Activated CD8-positive, alpha-beta memory T cell treated with anti-CD3 and anti-CD28 coated beads, Interleukin-2, amount 50 U/mL, for 24 hours (primary cell): ENCODE results near the gene SRMS.
A peak's percentile ranks its signal among the peaks of the same experiment; 100 is the strongest.

Experiments used
- DNase-seq: peaks from one replicate; pipeline ENCODE4 v3.0.0-alpha.2; 2020; ENCODE audit errors: extremely low read depth

The SRMS gene

DNA sequence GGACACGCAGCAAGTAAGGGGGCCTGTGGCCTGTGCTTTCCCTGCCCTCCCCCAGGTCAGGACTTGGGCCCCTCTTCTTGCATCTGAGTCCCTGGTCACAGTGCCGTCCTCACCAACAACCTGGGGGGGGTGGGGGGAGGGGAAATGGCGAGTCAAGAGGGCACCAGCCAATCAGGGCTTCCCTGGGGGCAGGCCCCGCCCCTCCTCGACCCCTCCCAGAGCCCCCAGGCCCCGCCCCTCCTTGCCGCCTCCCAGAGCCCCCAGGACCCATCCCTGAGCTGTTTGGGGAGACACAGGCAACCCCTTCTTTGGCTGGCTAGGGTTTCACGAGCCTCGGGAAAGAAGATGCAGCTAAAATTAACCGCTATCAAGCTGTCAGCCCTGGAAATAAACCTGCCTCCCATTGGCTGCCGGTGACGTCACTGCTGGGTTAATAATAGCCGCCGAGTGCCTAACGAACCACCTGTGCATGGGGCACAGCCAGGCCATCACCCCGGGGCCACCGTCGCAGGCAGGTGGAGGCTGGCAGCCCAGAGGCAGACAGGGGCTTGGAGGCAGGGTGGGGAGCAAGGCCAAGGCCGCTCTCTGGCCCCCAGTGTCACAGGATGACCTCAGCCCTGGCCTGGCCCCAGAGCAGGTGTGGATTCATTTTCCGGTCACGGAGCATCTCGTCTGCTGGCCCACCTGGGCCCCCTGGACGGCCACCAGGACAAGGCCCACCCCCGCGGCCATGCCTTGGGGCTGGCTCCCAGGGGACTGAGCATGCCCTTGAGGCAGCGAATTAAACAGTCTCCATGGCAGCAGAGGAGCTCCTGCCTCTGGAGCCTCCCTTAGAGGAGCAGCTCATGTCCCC, 45.5 kb downstream of the SRMS start:
- no peak for DNase-seq

DNA sequence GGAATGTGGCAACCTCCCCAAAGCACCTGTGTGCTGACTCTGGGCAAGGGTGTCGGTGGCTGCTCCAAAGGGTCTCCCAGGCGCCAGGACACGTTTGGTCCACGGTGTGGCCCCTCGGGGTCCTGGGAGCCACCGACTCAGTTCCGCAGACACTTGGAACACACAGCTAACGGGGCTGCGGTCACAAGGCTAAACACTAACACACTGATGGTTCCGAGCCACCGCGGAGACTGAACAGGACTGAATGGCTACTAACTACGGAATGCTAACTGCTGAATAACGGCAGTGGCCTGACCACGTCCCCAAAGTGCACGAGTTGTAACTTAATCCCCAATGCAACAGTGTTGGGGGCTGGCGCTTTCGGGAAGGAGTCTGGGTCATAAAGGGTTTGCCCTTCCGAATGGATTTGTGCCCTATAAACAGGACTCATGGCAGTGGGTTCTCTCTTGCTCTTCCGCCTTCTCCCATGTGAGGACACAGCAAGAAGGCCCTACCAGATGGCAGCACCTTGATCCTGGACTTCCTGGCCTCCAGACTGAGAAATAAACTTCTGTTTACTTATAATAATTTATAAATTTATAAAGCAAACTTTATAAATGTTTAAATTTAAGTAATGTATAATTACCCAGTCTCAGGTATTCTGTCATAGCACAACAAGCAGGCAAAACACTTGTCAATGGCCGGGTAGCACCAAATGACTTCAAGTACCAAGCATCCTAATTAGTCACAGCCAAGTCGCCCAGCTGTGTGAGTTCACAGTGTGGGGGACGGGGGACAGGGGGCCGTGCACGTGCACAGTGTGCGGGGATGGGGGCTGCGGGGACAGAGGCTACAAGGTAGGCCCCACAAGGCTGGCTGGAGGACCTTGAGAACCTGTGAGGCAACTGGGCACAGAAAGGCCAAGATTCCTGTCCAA, 46.4 kb downstream of the SRMS start:
- no peak for DNase-seq

DNA sequence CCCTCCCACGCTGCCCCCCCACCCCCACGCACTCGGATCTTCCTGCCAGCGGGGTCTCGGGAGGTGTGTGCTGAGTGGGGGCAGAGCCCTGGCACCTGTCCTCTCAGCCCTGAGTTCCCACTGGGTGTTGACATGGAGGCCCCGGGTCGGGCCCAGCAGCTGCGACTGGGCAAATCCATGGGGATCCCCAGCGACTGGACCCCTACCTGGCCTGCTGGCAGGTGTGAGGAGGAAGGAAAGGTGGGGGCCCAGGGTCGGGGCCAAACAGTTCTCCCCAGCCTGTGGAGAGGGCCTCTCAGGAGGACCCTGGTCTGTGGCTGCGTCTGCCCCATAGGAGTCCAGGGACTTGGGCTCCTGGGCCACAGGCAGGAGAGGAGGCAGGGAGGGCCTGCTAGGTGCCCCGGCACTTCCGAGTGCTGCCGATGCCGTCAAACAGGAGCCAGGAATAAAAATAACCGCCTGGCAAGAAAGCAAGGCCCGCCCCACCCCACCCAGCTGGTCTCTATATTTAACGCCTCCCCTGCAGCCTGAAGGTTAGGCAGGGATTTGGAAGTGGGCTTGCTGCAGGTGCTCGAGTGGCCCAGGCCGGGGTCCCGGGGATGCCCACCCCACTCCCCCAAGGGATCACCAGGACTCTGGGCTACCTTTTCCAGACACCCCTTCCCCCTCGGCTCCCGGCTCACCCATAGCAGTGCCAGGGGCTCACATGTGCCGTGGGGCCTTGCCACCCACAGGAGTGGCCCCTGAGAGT, 47.2 kb downstream of the SRMS start:
- DNase-seq, result no peak

DNA sequence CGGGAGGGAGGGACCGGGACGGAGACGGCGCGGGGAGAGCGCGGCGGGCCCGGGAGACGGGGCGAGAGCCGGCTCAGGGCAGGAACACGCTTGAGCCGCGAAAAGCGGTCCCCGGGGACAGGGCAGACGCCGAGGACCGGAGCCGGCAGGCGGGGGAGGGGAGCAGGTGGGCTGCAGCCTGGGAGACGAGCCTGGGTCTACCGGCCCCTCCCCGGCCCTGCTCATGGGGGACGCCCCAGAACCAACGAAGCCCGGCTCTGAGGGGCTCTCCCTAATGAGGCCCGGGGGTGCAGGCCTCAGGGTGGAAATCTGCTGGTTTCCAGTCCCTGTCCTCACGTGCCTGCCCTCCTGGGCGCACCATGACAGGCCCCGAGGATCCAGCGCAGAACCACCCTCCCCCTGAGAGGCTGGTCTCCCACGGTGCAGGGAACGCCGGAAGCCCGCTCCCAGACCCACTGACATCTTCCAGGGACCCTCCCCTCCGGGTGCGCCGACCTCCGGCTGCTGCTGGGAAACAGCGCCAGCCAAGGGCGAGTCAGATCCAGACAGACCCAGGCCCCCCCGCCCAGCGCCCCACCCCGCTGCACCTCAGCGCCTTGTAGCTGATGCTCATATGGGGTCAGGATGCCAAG, 48.1 kb downstream of the SRMS start:
- no peak for DNase-seq

DNA sequence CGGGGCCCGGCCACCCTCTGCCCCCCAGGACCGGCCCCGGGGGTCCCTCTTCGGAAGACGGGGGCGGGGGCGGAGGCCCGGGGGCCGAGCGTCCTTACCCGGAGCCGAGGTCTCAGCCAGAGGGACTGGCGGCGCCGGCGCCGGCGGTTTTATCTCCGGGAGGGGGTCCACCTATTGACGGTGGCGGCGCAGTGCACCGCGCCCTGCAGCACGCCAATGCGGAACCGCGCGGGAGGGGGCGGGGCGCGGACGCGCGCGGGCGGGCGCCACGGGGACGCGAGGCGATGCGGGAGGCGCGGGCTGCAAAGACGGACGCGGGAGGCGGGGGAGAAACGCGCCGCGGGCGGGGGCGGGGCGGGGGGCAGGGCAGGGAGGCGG, 48.6 kb downstream of the SRMS start, which contains the start of gene EEF1A2:
Gene EEF1A2 (minus strand): TSS at position 124 of the 378 bp plus-strand sequence. CDS start 1,320 bp downstream, outside the sequence.
- no peak for DNase-seq

DNA sequence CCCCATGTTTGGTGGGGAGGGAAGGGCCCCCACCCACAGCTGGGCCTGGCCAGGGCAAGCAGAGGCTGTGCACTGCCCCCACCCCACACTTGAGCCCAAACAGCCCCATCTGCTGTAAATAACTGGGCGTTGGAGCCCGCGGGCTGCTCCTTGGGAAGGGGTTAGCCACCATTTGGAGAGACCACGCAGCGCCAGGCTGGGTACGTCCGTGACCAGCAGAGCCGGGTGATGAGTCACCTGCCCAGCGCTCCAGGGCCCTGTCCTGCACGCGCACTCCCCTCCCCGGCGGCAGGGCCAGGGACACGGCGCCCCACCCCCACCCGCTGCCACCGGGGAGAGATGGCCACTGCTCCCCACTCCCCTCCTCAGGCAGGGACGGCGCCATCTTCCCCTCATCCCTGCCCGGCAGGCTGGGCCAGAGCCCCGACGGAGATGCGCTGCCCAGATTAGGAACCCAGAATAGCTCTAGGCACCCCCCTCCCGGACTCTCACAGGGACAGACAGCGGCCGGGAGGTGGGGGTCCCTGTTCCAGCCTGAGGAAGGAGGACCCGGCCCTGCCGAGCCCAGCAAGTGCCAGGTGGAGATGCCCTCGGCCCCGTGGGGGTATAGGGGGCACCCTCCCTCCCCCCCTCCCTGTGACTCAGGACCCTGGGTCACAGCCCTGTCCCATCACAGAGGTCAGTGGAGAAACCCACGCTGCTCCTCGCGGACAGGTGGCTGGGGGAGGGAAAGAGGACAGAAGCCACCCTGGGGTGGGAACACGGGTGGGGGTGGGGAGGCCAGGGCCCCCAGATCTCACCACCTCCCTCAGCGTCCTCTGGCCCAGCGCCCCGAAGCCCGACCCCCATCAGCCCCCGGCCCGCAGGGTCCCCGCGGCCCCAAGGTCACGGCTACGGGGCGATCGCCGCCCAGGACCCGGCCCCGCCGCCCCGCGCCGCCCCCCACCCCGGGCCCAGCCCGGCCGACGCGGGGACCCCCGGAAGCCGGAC, 49.3 kb downstream of the SRMS start:
- DNase-seq, result no peak

DNA sequence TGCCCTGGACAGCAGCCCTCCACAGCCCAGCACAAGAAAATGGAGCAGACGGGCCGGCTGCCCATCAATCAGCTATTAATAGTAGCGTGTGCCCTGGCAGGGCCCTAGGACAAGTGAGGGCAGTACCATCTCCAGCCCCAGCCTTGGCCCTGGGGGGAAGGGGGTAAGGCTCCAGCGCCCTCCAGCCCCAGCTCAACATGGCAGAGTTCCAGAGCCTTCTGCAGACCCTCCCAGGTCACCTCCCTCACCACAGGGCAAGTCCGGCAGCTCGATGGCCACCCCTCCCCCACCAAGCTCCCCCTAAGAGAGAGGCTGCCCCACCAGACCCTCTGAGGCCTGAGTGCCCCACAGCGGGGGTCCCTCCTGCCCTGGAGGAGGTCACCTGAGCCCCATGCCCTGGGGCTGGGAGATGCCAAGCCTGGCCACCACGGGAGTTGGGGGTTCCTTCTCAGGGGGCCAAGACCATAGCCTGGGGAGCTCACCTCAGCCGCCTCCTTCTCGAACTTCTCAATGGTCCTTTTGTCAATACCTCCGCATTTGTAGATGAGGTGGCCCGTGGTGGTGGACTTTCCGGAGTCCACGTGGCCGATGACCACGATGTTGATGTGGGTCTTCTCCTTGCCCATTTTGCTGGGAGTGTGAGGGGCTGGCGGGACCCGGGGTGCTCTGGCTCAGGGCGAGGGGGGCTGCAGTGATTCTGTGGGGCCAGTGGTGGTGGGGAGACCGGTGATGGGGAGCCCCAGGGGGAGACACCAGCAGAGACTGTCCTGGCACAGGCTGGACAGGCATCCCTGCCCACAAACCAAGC, 50.2 kb downstream of the SRMS start:
- no peak for DNase-seq

DNA sequence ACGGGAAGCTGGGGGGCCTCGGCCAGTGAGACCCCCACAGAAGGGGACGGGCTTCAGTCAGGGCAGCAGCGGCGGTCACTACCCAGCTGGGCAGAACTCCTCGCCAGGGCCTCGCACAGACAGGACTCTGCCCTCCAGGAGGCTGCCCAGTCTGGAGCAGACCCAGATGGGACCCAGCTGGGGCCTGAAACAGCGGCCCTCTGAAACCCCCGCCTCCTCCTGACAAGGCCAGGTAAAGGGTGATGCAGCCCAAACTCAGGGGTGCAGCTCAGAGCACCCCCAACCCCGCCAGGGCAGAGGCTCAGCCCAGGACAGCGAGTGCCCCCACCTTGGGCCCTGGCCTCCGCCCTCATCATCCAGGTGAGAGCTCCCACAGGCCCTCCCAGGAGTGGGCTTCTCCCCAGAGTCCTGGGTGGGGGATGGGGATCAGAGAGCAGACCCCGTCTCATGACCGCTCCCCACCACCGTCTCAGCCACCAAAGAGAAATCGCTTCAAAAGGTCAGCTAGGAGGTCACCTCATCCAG, 50.9 kb downstream of the SRMS start:
- DNase-seq, result no peak

DNA sequence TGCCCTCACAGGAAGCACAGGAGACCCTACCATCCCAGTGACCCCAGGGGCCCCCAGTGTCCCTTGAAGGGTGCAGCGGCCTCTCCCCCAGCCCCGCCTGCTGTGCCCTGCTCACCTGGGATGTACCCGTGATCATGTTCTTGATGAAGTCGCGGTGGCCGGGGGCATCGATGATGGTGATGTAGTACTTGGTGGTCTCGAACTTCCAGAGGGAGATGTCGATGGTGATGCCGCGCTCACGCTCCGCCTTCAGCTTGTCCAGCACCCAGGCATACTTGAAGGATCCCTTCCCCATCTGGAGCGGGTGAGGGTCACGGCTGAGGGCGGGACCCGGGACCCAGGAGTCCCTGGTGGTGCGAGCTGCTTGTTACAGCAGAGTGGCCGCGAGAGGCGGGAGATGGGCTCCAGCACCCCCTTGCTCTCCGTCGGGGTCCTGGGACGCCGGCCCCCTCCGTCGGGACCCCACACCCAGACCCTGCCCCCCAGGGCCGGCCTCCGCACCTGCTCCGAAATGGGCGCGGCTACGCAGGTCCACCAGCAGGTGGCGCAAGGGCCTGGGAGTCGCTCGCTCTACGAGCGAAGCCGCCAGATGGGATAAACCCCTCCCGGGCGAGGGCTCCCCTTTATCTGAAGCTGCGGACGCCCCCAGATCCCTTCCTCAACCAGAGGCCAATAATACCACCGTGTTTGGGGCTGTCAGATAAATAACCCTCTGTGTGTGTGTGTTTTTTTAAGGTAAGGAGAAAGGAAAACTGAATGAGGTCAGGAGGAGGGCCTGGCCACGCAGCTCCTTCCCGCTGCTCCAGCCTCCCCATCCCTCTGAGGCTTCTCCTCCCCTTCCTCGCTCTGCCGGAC, 51.6 kb downstream of the SRMS start:
- DNase-seq, result peak; percentile 42

DNA sequence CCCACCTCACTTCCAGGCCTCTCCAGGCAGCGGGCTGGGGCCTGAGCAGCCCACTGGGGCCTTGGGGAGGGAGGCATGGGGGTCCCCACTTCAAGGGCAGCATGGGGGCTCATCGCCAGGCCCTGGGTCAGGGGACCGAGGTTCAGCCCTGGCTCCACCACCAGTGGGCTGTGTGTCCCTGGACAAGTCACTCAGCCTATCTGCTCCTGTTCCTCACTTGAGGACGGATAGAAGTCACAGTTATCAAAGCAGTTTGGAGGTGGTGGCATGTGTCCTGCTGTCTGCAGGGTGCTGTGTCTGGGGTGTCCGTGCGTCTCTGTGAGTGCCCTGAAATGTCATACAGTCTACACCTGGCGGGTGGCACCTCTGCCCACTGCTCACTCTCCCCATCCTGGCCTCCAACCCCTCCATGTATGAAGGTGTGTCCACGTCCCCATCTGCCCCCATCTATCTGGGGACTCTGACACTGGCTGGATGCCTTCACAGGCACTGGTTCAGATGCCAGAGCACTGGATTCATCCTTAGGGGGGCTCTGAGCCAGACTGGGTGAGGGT, 52.3 kb downstream of the SRMS start:
- no peak for DNase-seq

DNA sequence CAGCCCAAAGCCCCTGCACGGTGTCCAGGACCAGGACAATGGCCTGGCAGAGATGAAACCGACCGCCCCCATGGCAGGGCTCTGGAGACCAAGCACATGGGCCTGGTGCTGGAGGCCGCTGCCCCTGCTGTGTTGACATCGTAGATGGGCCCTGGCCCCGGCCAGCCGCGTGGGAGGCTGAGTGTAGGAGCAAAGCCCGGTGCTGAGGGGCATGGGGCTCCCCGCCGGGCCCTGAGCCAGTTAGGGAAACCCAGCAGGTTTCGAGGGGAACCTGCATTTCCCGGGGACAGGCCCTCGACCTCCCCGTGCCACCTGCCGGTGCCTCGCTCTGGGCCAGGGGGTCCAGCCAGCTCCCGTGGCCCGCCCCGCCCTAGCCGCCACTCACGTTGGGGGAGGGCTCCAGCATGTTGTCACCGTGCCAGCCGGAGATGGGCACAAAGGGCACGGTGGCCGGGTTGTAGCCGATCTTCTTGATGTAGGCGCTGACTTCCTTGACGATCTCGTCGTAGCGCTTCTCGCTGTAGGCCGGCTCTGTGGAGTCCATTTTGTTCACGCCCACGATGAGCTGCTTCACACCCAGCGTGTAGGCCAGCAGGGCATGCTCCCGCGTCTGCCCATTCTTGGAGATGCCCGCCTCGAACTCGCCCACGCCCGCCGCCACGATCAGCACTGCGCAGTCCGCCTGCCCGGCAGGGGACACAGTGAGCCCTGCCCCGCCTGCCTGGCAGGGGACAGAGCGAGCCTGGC, 53.0 kb downstream of the SRMS start:
- no peak for DNase-seq

DNA sequence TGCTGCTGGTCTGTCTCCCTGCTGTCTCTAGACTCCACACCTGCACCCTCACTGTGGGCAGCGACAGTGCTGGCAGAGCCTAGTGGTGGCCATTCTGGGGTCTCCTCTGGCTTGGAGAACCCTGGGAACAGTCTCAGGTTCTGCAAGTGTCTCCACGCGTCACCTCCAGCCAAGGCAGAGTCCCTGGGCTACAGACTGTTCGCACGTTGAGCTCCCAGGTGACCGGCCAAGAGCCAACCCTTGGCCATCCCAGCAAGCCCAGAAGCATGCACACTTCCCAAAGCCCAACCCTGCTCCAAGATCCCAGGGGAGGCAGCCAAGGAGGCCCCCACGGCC, 53.5 kb downstream of the SRMS start:
- DNase-seq, result no peak

DNA sequence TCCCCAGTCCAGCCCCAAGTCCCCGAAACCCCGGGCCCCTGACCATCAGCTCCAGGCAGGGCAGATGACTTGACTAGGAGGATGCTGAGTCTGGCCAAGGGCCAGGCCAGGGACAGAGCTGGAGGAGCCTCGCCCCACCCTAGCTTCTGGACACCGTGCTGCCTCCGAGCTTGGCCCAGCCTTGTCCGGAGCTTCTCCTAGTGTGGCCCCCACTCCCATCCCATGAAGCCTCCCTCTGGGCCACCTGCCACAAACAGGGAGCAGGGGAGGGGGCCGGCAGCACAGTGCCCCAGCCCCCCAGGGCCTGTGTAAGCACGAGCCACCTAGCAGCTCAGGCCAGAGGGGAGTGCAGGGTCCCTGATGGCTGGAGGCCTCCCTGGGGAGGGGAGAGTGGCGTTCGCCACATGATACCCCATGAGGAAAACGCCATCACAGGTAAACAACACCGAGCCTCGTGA, 54.0 kb downstream of the SRMS start:
- no peak for DNase-seq

DNA sequence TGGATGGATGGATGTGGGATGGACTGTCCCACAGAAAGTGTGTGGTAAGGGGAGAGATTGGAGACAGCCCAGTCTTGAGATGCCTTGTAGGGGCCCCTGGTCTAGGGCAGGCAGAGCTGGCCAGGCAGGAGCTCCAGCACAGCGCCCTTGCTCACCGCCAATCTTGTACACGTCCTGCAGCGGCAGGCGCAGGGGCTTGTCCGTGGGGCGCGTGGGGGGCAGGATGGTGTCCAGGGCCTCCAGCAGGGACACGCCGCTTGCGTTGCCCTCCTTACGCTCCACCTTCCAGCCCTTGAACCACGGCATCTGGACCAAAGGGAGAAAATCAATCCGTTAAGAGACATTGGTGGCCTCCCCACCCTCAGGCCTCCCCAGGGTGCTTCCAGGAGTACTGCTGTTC, 54.6 kb downstream of the SRMS start:
- DNase-seq, result no peak

DNA sequence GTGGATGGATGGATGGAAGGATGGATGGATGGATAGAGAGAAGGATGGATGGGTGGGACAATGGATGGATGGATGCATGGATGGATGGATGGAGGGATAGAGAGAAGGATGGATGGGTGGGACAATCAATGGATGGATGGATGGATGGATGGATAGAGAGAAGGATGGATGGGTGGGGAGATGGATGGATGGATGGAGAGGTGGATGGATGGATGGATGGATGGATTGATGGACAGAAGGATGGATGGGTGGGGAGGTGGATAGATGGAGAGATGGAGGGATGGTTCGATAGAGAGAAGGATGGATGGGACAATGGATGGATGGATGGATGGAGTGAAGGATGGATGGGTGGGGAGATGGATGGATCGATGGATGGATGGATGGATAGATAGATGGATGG, 55.0 kb downstream of the SRMS start:
- no peak for DNase-seq

DNA sequence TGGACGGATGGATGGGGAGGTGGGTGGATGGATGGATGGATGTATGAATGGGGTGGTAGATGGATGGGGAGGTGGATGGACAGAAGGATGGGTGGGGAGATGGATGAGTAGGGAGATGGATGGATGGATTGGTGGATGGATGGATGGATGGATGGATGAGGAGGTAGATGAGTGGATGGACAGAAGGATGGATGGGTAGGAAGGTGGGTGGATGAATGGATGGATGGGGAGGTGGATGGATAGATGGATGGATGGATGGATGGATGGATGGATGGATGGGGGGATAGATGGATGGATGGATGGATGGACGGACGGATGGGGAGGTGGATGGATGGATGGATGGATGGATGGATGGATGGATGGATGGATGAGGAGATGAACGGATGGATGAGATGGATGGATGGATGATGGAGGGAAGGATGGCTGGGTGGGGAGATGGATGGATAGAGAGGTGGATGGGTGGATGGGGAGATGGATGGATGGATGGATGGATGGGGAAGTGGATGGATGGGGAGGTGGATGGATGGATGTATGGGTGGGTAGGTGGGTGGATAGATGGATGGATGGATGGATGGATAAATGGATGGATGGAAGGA, 55.8 kb downstream of the SRMS start:
- DNase-seq, result no peak

DNA sequence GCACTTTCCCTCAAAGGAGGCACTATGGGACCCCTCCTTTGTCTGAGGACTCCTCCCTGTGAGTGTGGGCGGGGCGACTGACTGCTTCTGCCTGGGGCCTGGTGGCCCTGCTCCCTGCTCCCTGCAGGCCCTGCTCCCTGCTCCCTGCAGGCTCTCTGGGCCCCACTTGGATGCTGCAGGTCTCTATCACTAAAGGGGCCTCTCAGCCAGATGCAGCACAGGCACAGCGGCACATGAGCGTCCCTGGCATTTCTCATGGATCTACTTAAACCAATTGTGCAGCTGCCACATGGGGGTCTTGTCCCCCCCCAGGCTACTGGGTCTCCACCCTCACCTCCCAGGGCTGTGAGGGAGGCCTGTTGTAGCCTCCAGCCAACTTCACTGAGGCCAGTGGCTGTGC, 56.5 kb downstream of the SRMS start:
- no peak for DNase-seq
